GM19099 (cell line): ENCODE results near the gene ISOC2.

Experiments used
- POLR2A ChIP-seq: IDR thresholded peaks from 3 replicates; pipeline ENCODE4 v1.6.1; 2011; ENCODE audit warnings: low read depth; ENCODE audit not compliant: insufficient read length; ENCODE audit errors: extremely low read depth

Gene ISOC2

GRCh38 chr19:55446060-55446459 is 15.4 kb downstream of the ISOC2 start:
- no peak for TF ChIP-seq POLR2A

GRCh38 chr19:55444646-55445045 is 16.8 kb downstream of the ISOC2 start:
- no peak for TF ChIP-seq POLR2A

- TF ChIP-seq POLR2A = no peak
Observed at GRCh38 chr19:55443824-55444480, 17.5 kb downstream of the ISOC2 start.

- TF ChIP-seq POLR2A = no peak
Observed at GRCh38 chr19:55443045-55443823, 18.2 kb downstream of the ISOC2 start, which contains the start of gene SHISA7. SHISA7 (minus strand) TSS chr19:55443300; CDS start chr19:55442863, 437 bp downstream.

GRCh38 chr19:55442372-55442961 is 19.0 kb downstream of the ISOC2 start:
- TF ChIP-seq POLR2A = no peak

- no peak for TF ChIP-seq POLR2A
Observed at GRCh38 chr19:55441692-55442321, 19.6 kb downstream of the ISOC2 start.

- TF ChIP-seq POLR2A = no peak
Observed at GRCh38 chr19:55441319-55441691, 20.1 kb downstream of the ISOC2 start.

GRCh38 chr19:55440411-55441105 is 20.9 kb downstream of the ISOC2 start:
- TF ChIP-seq POLR2A = no peak

- no peak for TF ChIP-seq POLR2A
Observed at GRCh38 chr19:55439052-55439451, 22.4 kb downstream of the ISOC2 start.

- TF ChIP-seq POLR2A = no peak
Observed at GRCh38 chr19:55437410-55437809, 24.0 kb downstream of the ISOC2 start.

GRCh38 chr19:55436847-55437246 is 24.6 kb downstream of the ISOC2 start:
- no peak for TF ChIP-seq POLR2A

- TF ChIP-seq POLR2A = no peak
Observed at GRCh38 chr19:55435020-55435419, 26.4 kb downstream of the ISOC2 start.

- TF ChIP-seq POLR2A = no peak
Observed at GRCh38 chr19:55434356-55434919, 27.0 kb downstream of the ISOC2 start.

GRCh38 chr19:55433292-55433691 is 28.1 kb downstream of the ISOC2 start:
- TF ChIP-seq POLR2A = no peak
